PFSK-1 (cell line): Measurements from ENCODE around the gene KHK.

Source experiments
- FOXP2 ChIP-seq: optimal IDR thresholded peaks from 2 replicates; pipeline ENCODE3; 2011; ENCODE audit warnings: borderline replicate concordance, control low read depth, inconsistent platforms; ENCODE audit not compliant: insufficient read depth; ENCODE audit errors: extremely low read length, extremely low read depth
- POLR2AphosphoS5 ChIP-seq: IDR thresholded peaks from 2 replicates; pipeline ENCODE4 v1.6.1; 2012; ENCODE audit warnings: low read depth, mild to moderate bottlenecking, control low read depth, low read length, moderate library complexity
- REST ChIP-seq, 2 experiments: IDR thresholded peaks; 2 replicates each; pipeline versions ENCODE4 v1.6.1 to v1.8.0; 2011 to 2012; ENCODE audit warnings: low read depth in 2 of 2, low read length in 2 of 2, control low read depth in 1 of 2, inconsistent platforms in 1 of 2, mild to moderate bottlenecking in 1 of 2, moderate library complexity in 1 of 2; ENCODE audit not compliant: insufficient read depth in 1 of 2
- SIN3A ChIP-seq: IDR thresholded peaks from 2 replicates; pipeline ENCODE4 v1.6.1; 2012; ENCODE audit warnings: mild to moderate bottlenecking, low read length, moderate library complexity, borderline replicate concordance; ENCODE audit not compliant: insufficient read depth
- TAF1 ChIP-seq: IDR thresholded peaks from 2 replicates; pipeline ENCODE4 v1.6.1; 2012; ENCODE audit warnings: low read length, control low read depth, borderline replicate concordance; ENCODE audit not compliant: insufficient read depth

KHK gene

GRCh38 chr2:27074738-27075565 is 11.6 kb upstream of the KHK start:
- TF ChIP-seq SIN3A = no peak
- no peak for TF ChIP-seq POLR2AphosphoS5
- TF ChIP-seq FOXP2 = no peak
- no peak for TF ChIP-seq TAF1
- no peak for TF ChIP-seq REST (IDR thresholded peaks at IDR 0.05; ENCODE audit: insufficient read depth in 1 of 2, low read depth in 2 of 2, low read length in 2 of 2)

- no peak for TF ChIP-seq REST (IDR thresholded peaks at IDR 0.05; ENCODE audit: insufficient read depth in 1 of 2, low read depth in 2 of 2, low read length in 2 of 2)
- no peak for TF ChIP-seq TAF1
- no peak for TF ChIP-seq SIN3A
- TF ChIP-seq FOXP2 = no peak
- no peak for TF ChIP-seq POLR2AphosphoS5
Observed at GRCh38 chr2:27076323-27076722, 10.2 kb upstream of the KHK start.

GRCh38 chr2:27077231-27077630 is 9.3 kb upstream of the KHK start:
- TF ChIP-seq TAF1 = no peak

GRCh38 chr2:27078267-27079194 is 8.0 kb upstream of the KHK start, which contains the start of gene EMILIN1:
EMILIN1 (plus strand) TSS chr2:27078615; CDS start chr2:27079066, 451 bp downstream.
- TF ChIP-seq REST (IDR thresholded peaks at IDR 0.05; ENCODE audit: insufficient read depth in 1 of 2, low read depth in 2 of 2, low read length in 2 of 2) = 0 out of 4 replicates have a peak, but pooled peaks of 1 of the 2 experiments have one; percentile 27
- TF ChIP-seq POLR2AphosphoS5 = peak; percentile 85
- TF ChIP-seq TAF1 = peak; percentile 70; the same call in 1 of the 2 replicates
- no peak for TF ChIP-seq FOXP2
- no peak for TF ChIP-seq SIN3A

- TF ChIP-seq TAF1 (no peak), POLR2AphosphoS5 (no peak), SIN3A (no peak), FOXP2 (no peak), REST (IDR thresholded peaks at IDR 0.05; ENCODE audit: insufficient read depth in 1 of 2, low read depth in 2 of 2, low read length in 2 of 2) (no peak)
Observed at GRCh38 chr2:27079233-27080139, 7.1 kb upstream of the KHK start.
